HepG2 (cell line): ENCODE results near the gene TULP3. TPM values are rescaled to one million over a fixed set of nuclear protein-coding genes. Genes with fewer than 3 reads are reported as not detected.
A peak's percentile ranks its signal among the peaks of the same experiment; 100 is the strongest.

Experiments
- AGO1 ChIP-seq: fragments of 200-400 bp; formaldehyde crosslinking; IDR thresholded peaks from 2 replicates; pipeline ENCODE4 v1.6.1; 2017; ENCODE audit warnings: mild to moderate bottlenecking, low read depth, low read length, moderate library complexity; ENCODE audit not compliant: poor library complexity, severe bottlenecking
- GFI1 ChIP-seq: sonication (generic); formaldehyde crosslinking; IDR thresholded peaks from 2 replicates; pipeline ENCODE4 v1.5.0; 2020; ENCODE audit warnings: missing genetic modification reagents, mild to moderate bottlenecking, borderline replicate concordance
- NCOR1 ChIP-seq: fragments of 200-600 bp; sonication (generic); IDR thresholded peaks from 2 replicates; pipeline ENCODE4 v1.7.0; 2017; ENCODE audit warnings: antibody characterized with exemption, low read length, borderline replicate concordance
- PHF20 ChIP-seq: sonication (generic); formaldehyde crosslinking; IDR thresholded peaks from 2 replicates; pipeline ENCODE4 v1.5.0; 2020; ENCODE audit warnings: mild to moderate bottlenecking, missing genetic modification reagents
- RBFOX2 ChIP-seq: fragments of 200-400 bp; formaldehyde crosslinking; IDR thresholded peaks from 2 replicates; pipeline ENCODE4 v1.6.1; 2017; ENCODE audit warnings: low read depth, mild to moderate bottlenecking, low read length
- RCOR2 ChIP-seq: IDR thresholded peaks from 2 replicates; pipeline ENCODE4 v1.6.1; 2016; ENCODE audit warnings: missing biosample characterization, missing genetic modification reagents
- SMARCC2 ChIP-seq: fragments of 450-650 bp; IDR thresholded peaks from 2 replicates; pipeline ENCODE4 v1.6.1; 2017; ENCODE audit warnings: antibody characterized with exemption, mild to moderate bottlenecking
- ZMYM4 ChIP-seq: sonication (generic); formaldehyde crosslinking; IDR thresholded peaks from 2 replicates; pipeline ENCODE4 v1.8.1; 2023; ENCODE audit warnings: mild to moderate bottlenecking, missing genetic modification reagents
- ZNF264 ChIP-seq: sonication (generic); formaldehyde crosslinking; IDR thresholded peaks from 2 replicates; pipeline ENCODE4 v1.4.0; 2020; ENCODE audit warnings: missing genetic modification reagents
- ZNF446 ChIP-seq: sonication (generic); formaldehyde crosslinking; IDR thresholded peaks from 2 replicates; pipeline ENCODE4 v1.5.0; 2020; ENCODE audit warnings: mild to moderate bottlenecking, missing genetic modification reagents
- ZNF547 ChIP-seq: sonication (generic); formaldehyde crosslinking; IDR thresholded peaks from 2 replicates; pipeline ENCODE4 v1.5.1; 2020; ENCODE audit warnings: mild to moderate bottlenecking, missing genetic modification reagents
- polyA plus RNA-seq, 8 experiments: library from polyadenylated mRNA; depleted of rRNA in 3 of 8; stranded (reverse) in 7 of 8; unstranded in 1 of 8; fragments of >200 nt; fragmentation: Illumina TruSeq in 4 of 8; extraction: Trizol in 4 of 8; gene quantifications; 2 replicates each; pipeline versions ENCODE4 v1.2.1 to v1.2.3, GENCODE V29; 2011 to 2016; ENCODE audit warnings: low read depth in 4 of 8, missing spikeins in 1 of 8, mixed read lengths in 1 of 8; ENCODE audit not compliant: insufficient read depth in 1 of 8
- total RNA-seq, 5 experiments: library from RNA; depleted of rRNA; stranded (reverse); fragments of >200 nt; fragmentation: Illumina TruSeq; extraction: Trizol; gene quantifications; 2 replicates each; pipeline ENCODE4 v1.2.3, GENCODE V29; 2016; ENCODE audit warnings: low read depth in 1 of 5
- TF ChIP-seq, protein P1 (sequence below): sonication (generic); formaldehyde crosslinking; IDR thresholded peaks from 2 replicates; pipeline ENCODE4 v1.4.0; 2020; ENCODE audit warnings: missing genetic modification reagents, borderline replicate concordance
- TF ChIP-seq, protein P2 (sequence below): sonication (generic); formaldehyde crosslinking; IDR thresholded peaks from 2 replicates; pipeline ENCODE4 v1.4.0; 2020; ENCODE audit warnings: mild to moderate bottlenecking, missing genetic modification reagents, borderline replicate concordance
- TF ChIP-seq, protein P3 (sequence below): sonication (generic); formaldehyde crosslinking; IDR thresholded peaks from 2 replicates; pipeline ENCODE4 v1.5.1; 2020; ENCODE audit warnings: missing genetic modification reagents, mild to moderate bottlenecking, borderline replicate concordance
- TF ChIP-seq, protein P4 (sequence below): sonication (generic); formaldehyde crosslinking; IDR thresholded peaks from 2 replicates; pipeline ENCODE4 v1.9.0; 2021; ENCODE audit warnings: mild to moderate bottlenecking, missing genetic modification reagents

Gene TULP3
- total and polyA plus RNA-seq, 2 of the 13 experiments (the other 11 are each of a cell fraction or from before 2014, with no cell fraction given) = 11.2 to 13.2 TPM

DNA sequence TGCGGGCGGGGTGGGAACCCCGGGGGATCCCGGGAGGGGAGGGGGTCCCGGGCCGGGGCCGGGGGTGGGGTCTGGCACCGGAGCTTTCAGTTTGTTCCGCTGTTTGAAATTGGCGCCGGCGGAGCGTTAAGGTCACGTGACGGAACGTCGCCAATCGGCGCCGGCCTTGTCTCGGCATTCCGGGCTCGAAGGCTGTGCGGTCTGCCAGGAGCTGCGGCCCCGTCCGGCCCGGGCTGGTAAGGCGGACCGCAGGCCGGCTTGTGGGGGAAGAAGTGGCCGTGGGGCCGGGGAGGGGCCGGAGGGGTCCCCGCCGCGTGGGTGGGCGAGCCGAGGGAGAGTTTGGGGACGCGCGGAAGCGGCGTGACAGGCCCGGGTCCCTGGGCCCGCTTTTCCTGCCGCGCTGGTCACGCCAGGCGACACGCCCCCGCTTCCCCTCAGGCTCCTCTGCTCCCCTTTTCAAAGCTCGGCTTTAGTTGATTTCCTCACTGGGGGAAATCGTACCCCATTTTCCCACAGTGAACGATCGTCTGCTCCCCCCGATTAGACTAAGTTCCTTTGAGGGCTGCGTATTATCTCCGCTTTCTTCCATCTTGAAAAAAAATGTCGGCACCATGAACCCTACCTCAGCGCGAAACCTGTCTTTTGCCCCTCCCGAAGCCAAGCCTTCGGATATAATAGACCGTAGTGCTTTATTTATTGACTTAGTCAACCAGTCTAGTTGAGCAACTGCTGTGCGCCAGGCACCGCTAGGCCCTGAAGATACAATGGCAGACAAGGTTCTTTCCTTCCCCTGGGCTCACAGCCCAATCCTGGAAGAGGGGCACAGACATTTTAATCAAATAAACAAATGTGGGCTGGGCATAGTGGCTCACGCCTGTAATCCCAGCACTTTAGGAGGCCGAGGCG is 13.4 kb upstream of the TULP3 start, which contains the start of the genes FOXM1 and RHNO1 (continued):
- TF ChIP-seq, protein P1, sequence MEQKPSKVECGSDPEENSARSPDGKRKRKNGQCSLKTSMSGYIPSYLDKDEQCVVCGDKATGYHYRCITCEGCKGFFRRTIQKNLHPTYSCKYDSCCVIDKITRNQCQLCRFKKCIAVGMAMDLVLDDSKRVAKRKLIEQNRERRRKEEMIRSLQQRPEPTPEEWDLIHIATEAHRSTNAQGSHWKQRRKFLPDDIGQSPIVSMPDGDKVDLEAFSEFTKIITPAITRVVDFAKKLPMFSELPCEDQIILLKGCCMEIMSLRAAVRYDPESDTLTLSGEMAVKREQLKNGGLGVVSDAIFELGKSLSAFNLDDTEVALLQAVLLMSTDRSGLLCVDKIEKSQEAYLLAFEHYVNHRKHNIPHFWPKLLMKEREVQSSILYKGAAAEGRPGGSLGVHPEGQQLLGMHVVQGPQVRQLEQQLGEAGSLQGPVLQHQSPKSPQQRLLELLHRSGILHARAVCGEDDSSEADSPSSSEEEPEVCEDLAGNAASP (CRISPR knock-in tag) = 0 out of 2 replicates have a peak, but pooled peaks have one; percentile 6
- TF ChIP-seq PHF20 (peak; percentile 69; the same call in 1 of the 2 replicates), ZNF264 (CRISPR knock-in tag) (no peak), RBFOX2 (peak; percentile 90), AGO1 (no peak), ZNF446 (CRISPR knock-in tag) (no peak), GFI1 (no peak), ZNF547 (CRISPR knock-in tag) (no peak), NCOR1 (no peak), SMARCC2 (no peak), RCOR2 (CRISPR knock-in tag) (no peak), ZMYM4 (0 out of 2 replicates have a peak, but pooled peaks have one; percentile 1)
- TF ChIP-seq, protein P2, sequence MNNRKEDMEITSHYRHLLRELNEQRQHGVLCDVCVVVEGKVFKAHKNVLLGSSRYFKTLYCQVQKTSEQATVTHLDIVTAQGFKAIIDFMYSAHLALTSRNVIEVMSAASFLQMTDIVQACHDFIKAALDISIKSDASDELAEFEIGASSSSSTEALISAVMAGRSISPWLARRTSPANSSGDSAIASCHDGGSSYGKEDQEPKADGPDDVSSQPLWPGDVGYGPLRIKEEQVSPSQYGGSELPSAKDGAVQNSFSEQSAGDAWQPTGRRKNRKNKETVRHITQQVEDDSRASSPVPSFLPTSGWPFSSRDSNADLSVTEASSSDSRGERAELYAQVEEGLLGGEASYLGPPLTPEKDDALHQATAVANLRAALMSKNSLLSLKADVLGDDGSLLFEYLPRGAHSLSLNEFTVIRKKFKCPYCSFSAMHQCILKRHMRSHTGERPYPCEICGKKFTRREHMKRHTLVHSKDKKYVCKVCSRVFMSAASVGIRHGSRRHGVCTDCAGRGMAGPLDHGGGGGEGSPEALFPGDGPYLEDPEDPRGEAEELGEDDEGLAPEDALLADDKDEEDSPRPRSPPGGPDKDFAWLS = no peak
- TF ChIP-seq, protein P3, sequence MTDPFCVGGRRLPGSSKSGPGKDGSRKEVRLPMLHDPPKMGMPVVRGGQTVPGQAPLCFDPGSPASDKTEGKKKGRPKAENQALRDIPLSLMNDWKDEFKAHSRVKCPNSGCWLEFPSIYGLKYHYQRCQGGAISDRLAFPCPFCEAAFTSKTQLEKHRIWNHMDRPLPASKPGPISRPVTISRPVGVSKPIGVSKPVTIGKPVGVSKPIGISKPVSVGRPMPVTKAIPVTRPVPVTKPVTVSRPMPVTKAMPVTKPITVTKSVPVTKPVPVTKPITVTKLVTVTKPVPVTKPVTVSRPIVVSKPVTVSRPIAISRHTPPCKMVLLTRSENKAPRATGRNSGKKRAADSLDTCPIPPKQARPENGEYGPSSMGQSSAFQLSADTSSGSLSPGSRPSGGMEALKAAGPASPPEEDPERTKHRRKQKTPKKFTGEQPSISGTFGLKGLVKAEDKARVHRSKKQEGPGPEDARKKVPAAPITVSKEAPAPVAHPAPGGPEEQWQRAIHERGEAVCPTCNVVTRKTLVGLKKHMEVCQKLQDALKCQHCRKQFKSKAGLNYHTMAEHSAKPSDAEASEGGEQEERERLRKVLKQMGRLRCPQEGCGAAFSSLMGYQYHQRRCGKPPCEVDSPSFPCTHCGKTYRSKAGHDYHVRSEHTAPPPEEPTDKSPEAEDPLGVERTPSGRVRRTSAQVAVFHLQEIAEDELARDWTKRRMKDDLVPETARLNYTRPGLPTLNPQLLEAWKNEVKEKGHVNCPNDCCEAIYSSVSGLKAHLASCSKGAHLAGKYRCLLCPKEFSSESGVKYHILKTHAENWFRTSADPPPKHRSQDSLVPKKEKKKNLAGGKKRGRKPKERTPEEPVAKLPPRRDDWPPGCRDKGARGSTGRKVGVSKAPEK = no peak
- TF ChIP-seq, protein P4, sequence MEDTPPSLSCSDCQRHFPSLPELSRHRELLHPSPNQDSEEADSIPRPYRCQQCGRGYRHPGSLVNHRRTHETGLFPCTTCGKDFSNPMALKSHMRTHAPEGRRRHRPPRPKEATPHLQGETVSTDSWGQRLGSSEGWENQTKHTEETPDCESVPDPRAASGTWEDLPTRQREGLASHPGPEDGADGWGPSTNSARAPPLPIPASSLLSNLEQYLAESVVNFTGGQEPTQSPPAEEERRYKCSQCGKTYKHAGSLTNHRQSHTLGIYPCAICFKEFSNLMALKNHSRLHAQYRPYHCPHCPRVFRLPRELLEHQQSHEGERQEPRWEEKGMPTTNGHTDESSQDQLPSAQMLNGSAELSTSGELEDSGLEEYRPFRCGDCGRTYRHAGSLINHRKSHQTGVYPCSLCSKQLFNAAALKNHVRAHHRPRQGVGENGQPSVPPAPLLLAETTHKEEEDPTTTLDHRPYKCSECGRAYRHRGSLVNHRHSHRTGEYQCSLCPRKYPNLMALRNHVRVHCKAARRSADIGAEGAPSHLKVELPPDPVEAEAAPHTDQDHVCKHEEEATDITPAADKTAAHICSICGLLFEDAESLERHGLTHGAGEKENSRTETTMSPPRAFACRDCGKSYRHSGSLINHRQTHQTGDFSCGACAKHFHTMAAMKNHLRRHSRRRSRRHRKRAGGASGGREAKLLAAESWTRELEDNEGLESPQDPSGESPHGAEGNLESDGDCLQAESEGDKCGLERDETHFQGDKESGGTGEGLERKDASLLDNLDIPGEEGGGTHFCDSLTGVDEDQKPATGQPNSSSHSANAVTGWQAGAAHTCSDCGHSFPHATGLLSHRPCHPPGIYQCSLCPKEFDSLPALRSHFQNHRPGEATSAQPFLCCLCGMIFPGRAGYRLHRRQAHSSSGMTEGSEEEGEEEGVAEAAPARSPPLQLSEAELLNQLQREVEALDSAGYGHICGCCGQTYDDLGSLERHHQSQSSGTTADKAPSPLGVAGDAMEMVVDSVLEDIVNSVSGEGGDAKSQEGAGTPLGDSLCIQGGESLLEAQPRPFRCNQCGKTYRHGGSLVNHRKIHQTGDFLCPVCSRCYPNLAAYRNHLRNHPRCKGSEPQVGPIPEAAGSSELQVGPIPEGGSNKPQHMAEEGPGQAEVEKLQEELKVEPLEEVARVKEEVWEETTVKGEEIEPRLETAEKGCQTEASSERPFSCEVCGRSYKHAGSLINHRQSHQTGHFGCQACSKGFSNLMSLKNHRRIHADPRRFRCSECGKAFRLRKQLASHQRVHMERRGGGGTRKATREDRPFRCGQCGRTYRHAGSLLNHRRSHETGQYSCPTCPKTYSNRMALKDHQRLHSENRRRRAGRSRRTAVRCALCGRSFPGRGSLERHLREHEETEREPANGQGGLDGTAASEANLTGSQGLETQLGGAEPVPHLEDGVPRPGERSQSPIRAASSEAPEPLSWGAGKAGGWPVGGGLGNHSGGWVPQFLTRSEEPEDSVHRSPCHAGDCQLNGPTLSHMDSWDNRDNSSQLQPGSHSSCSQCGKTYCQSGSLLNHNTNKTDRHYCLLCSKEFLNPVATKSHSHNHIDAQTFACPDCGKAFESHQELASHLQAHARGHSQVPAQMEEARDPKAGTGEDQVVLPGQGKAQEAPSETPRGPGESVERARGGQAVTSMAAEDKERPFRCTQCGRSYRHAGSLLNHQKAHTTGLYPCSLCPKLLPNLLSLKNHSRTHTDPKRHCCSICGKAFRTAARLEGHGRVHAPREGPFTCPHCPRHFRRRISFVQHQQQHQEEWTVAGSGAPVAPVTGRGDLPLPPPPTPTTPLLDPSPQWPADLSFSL (CRISPR knock-in tag) = 0 out of 2 replicates have a peak, but pooled peaks have one; percentile 27
